CD4-positive, CD25-positive, alpha-beta regulatory T cell (primary cell): ENCODE data around the gene SORCS3. TPM values are rescaled to one million over a fixed set of nuclear protein-coding genes. Genes with fewer than 3 reads are reported as not detected.
A peak's percentile ranks its signal among the peaks of the same experiment; 100 is the strongest.

Experiments used
- ATAC-seq, 2 donors: fragments of 150-1000 bp; cut with Tn5 transposase; one replicate each; pipeline ENCODE4 v1.10.0; 2021; ENCODE audit warnings: low read depth in 2 of 2, moderate number of reproducible peaks in 2 of 2, moderate library complexity in 1 of 2
- DNase-seq, 3 donors: peaks; one replicate each; pipeline versions ENCODE4 v3.0.0 to v3.0.0-alpha.2; 2012 to 2022; ENCODE audit warnings: mixed read lengths in 1 of 3
- H3K27ac ChIP-seq: one replicate; pipeline ENCODE4 v1.7.0; 2013; ENCODE audit warnings: mild to moderate bottlenecking, low read length; ENCODE audit not compliant: insufficient read depth, poor library complexity, severe bottlenecking
- H3K27me3 ChIP-seq: one replicate; pipeline ENCODE4 v1.7.0; 2013; ENCODE audit warnings: low read length; ENCODE audit not compliant: control insufficient read depth, insufficient read depth
- H3K36me3 ChIP-seq: one replicate; pipeline ENCODE4 v1.7.0; 2013; ENCODE audit warnings: mild to moderate bottlenecking, low read length, moderate library complexity; ENCODE audit not compliant: control insufficient read depth, insufficient read depth
- H3K4me1 ChIP-seq: 2 replicates; pipeline ENCODE4 v1.7.0; 2013; ENCODE audit warnings: mild to moderate bottlenecking, low read length; ENCODE audit not compliant: insufficient read depth, control insufficient read depth, poor library complexity, severe bottlenecking
- H3K4me3 ChIP-seq: one replicate; pipeline ENCODE4 v1.7.0; 2013; ENCODE audit warnings: low read depth, mild to moderate bottlenecking, low read length, moderate library complexity
- H3K9me3 ChIP-seq, 2 experiments: 1 replicate in 1 of 2; 2 replicates in 1 of 2; pipeline ENCODE4 v1.7.0; 2013; ENCODE audit warnings: low read length in 2 of 2, mild to moderate bottlenecking in 1 of 2, moderate library complexity in 1 of 2; ENCODE audit not compliant: control insufficient read depth in 2 of 2
- H3K27ac Mint-ChIP-seq, 3 donors: one replicate each; pipeline ENCODE4 v1.8.0; 2020 to 2022; ENCODE audit warnings: mild to moderate bottlenecking in 3 of 3, mixed read lengths in 3 of 3, moderate library complexity in 2 of 3
- H3K27me3 Mint-ChIP-seq: one replicate; pipeline ENCODE4 v1.8.0; 2022; ENCODE audit warnings: mild to moderate bottlenecking, mixed read lengths
- H3K36me3 Mint-ChIP-seq: one replicate; pipeline ENCODE4 v1.8.0; 2020; ENCODE audit warnings: mixed read lengths
- H3K4me1 Mint-ChIP-seq, 4 donors: one replicate each; pipeline ENCODE4 v1.8.0; 2020 to 2022; ENCODE audit warnings: mixed read lengths in 4 of 4, mild to moderate bottlenecking in 1 of 4
- H3K4me3 Mint-ChIP-seq, 4 donors: one replicate each; pipeline ENCODE4 v1.8.0; 2020 to 2022; ENCODE audit warnings: mild to moderate bottlenecking in 4 of 4, mixed read lengths in 4 of 4, moderate library complexity in 3 of 4
- H3K9me3 Mint-ChIP-seq, 7 donors: one replicate each; pipeline ENCODE4 v1.8.0; 2020 to 2022; ENCODE audit warnings: mixed read lengths in 7 of 7, mild to moderate bottlenecking in 3 of 7, moderate library complexity in 2 of 7
- polyA plus RNA-seq, 4 donors: library from polyadenylated mRNA; unstranded; fragments of 300-500 nt; fragmentation: Illumina TruSeq; gene quantifications; one replicate each; pipeline ENCODE4 v1.2.3, GENCODE V29; 2021
- total RNA-seq: library from RNA; stranded (reverse); gene quantifications from one replicate; pipeline ENCODE4 v1.2.3, GENCODE V29; 2022

Gene SORCS3
- total and polyA plus RNA-seq, 5 donors from 2014 or later, result 0.35 TPM; not detected in 4

- H3K27ac ChIP-seq, result no peak overlapping the region
- Mint-ChIP-seq H3K9me3 (peaks cover 0 to 5% (median under 1%) of the 10 kb centered on the region in 7 donors), H3K27ac (no peak overlapping the region), H3K36me3 (no peaks in the 10 kb centered on the region), H3K27me3 (no peaks in the 10 kb centered on the region), H3K4me3 (peak overlapping the region in 1 of 4 donors; percentile 33), H3K4me1 (no peaks in the 10 kb centered on the region)
- H3K27me3 ChIP-seq, result no peaks in the 10 kb centered on the region
- ATAC-seq (no peak), DNase-seq (no peak)
- no peaks in the 10 kb centered on the region for H3K36me3 ChIP-seq
- no peak overlapping the region for H3K4me3 ChIP-seq
- H3K4me1 ChIP-seq, result no peaks in the 10 kb centered on the region
- no peaks in the 10 kb centered on the region for H3K9me3 ChIP-seq
Measured at GRCh38 chr10:105243381-105243780, 602.3 kb downstream of the SORCS3 start.

GRCh38 chr10:105243825-105244224 is 602.7 kb downstream of the SORCS3 start:
- Mint-ChIP-seq H3K4me1 (no peaks in the 10 kb centered on the region), H3K27ac (no peak overlapping the region), H3K9me3 (peaks cover 0 to 6% (median 0%) of the 10 kb centered on the region in 7 donors), H3K4me3 (no peak overlapping the region), H3K27me3 (no peaks in the 10 kb centered on the region), H3K36me3 (no peaks in the 10 kb centered on the region)
- H3K27ac ChIP-seq, result no peak overlapping the region
- H3K27me3 ChIP-seq, result no peaks in the 10 kb centered on the region
- ATAC-seq (no peak), DNase-seq (no peak)
- no peaks in the 10 kb centered on the region for H3K36me3 ChIP-seq
- no peaks in the 10 kb centered on the region for H3K9me3 ChIP-seq
- H3K4me3 ChIP-seq, result no peak overlapping the region
- no peaks in the 10 kb centered on the region for H3K4me1 ChIP-seq

- ATAC-seq (no peak), DNase-seq (no peak)
- H3K27ac ChIP-seq, result no peak overlapping the region
- H3K9me3 ChIP-seq, result no peaks in the 10 kb centered on the region
- H3K4me3 Mint-ChIP-seq, result no peak overlapping the region
- H3K4me1 Mint-ChIP-seq, result no peaks in the 10 kb centered on the region
- no peaks in the 10 kb centered on the region for H3K36me3 Mint-ChIP-seq
- no peaks in the 10 kb centered on the region for H3K27me3 Mint-ChIP-seq
- no peak overlapping the region for H3K4me3 ChIP-seq
- no peaks in the 10 kb centered on the region for H3K27me3 ChIP-seq
- peaks cover 0 to 11% (median 4%) of the 10 kb centered on the region in 7 donors for H3K9me3 Mint-ChIP-seq
- H3K36me3 ChIP-seq, result no peaks in the 10 kb centered on the region
- no peak overlapping the region for H3K27ac Mint-ChIP-seq
- H3K4me1 ChIP-seq, result no peaks in the 10 kb centered on the region
Measured at GRCh38 chr10:105247831-105248499, 606.9 kb downstream of the SORCS3 start.

GRCh38 chr10:105252911-105253310 is 611.8 kb downstream of the SORCS3 start:
- Histone ChIP-seq H3K27ac (no peak overlapping the region), H3K4me3 (no peak overlapping the region), H3K4me1 (no peaks in the 10 kb centered on the region), H3K9me3 (no peaks in the 10 kb centered on the region), H3K36me3 (no peaks in the 10 kb centered on the region), H3K27me3 (no peaks in the 10 kb centered on the region)
- peaks cover 0 to 10% (median 5%) of the 10 kb centered on the region in 7 donors for H3K9me3 Mint-ChIP-seq
- ATAC-seq (no peak), DNase-seq (no peak)
- no peaks in the 10 kb centered on the region for H3K36me3 Mint-ChIP-seq
- H3K27me3 Mint-ChIP-seq, result no peaks in the 10 kb centered on the region
- H3K4me3 Mint-ChIP-seq, result no peak overlapping the region
- H3K4me1 Mint-ChIP-seq, result no peaks in the 10 kb centered on the region
- H3K27ac Mint-ChIP-seq, result no peak overlapping the region

GRCh38 chr10:105253515-105254212 is 612.6 kb downstream of the SORCS3 start:
- no peak for DNase-seq
- no peaks in the 10 kb centered on the region for H3K9me3 ChIP-seq
- no peaks in the 10 kb centered on the region for H3K36me3 ChIP-seq
- H3K4me1 Mint-ChIP-seq, result no peaks in the 10 kb centered on the region
- no peak overlapping the region for H3K4me3 ChIP-seq
- no peak overlapping the region for H3K27ac Mint-ChIP-seq
- no peak overlapping the region for H3K4me3 Mint-ChIP-seq
- H3K4me1 ChIP-seq, result no peaks in the 10 kb centered on the region
- no peak for ATAC-seq
- no peaks in the 10 kb centered on the region for H3K27me3 Mint-ChIP-seq
- H3K27ac ChIP-seq, result no peak overlapping the region
- peaks cover 0 to 6% (median 3%) of the 10 kb centered on the region in 7 donors for H3K9me3 Mint-ChIP-seq
- no peaks in the 10 kb centered on the region for H3K36me3 Mint-ChIP-seq
- no peaks in the 10 kb centered on the region for H3K27me3 ChIP-seq

- Histone ChIP-seq H3K27ac (no peak overlapping the region), H3K36me3 (no peaks in the 10 kb centered on the region), H3K9me3 (no peaks in the 10 kb centered on the region), H3K4me3 (no peak overlapping the region), H3K4me1 (no peaks in the 10 kb centered on the region), H3K27me3 (no peaks in the 10 kb centered on the region)
- Mint-ChIP-seq H3K27ac (no peak overlapping the region), H3K4me1 (no peaks in the 10 kb centered on the region), H3K36me3 (no peaks in the 10 kb centered on the region), H3K4me3 (no peak overlapping the region), H3K9me3 (peaks cover 0 to 6% (median 0%) of the 10 kb centered on the region in 7 donors), H3K27me3 (no peaks in the 10 kb centered on the region)
- no peak for DNase-seq
- ATAC-seq, result no peak
Measured at GRCh38 chr10:105258036-105258673, 617.1 kb downstream of the SORCS3 start.

GRCh38 chr10:105258674-105259065 is 617.6 kb downstream of the SORCS3 start:
- no peaks in the 10 kb centered on the region for H3K4me1 ChIP-seq
- no peak overlapping the region for H3K27ac Mint-ChIP-seq
- DNase-seq (no peak), ATAC-seq (no peak)
- no peaks in the 10 kb centered on the region for H3K36me3 Mint-ChIP-seq
- H3K9me3 ChIP-seq, result no peaks in the 10 kb centered on the region
- no peak overlapping the region for H3K4me3 ChIP-seq
- H3K27me3 ChIP-seq, result no peaks in the 10 kb centered on the region
- H3K4me1 Mint-ChIP-seq, result no peaks in the 10 kb centered on the region
- peaks cover 0 to 6% (median 0%) of the 10 kb centered on the region in 7 donors for H3K9me3 Mint-ChIP-seq
- H3K36me3 ChIP-seq, result no peaks in the 10 kb centered on the region
- H3K4me3 Mint-ChIP-seq, result no peak overlapping the region
- H3K27me3 Mint-ChIP-seq, result no peaks in the 10 kb centered on the region
- H3K27ac ChIP-seq, result no peak overlapping the region
